Keratinocyte (primary cell): Measurements from ENCODE around the gene PLCH2. TPM values are rescaled to one million over a fixed set of nuclear protein-coding genes. Genes with fewer than 3 reads are reported as not detected.

Experiments used
- DNase-seq: peaks from one replicate; pipeline ENCODE4 v3.0.0-alpha.2; 2011; ENCODE audit warnings: low read depth, missing footprints, low spot score
- FAIRE-seq: peaks from 2 replicates; lab custom pipeline; 2011; peaks lifted over from hg19 to GRCh38; lab: Jason Lieb, UNC
- H2AFZ ChIP-seq: 2 replicates; pipeline ENCODE4 v1.6.0; 2012; ENCODE audit warnings: low read length, control low read depth, inconsistent platforms; ENCODE audit not compliant: control insufficient read depth
- H3K27ac ChIP-seq: 2 replicates; pipeline ENCODE4 v1.5.1; 2011; ENCODE audit warnings: low read length; ENCODE audit not compliant: control insufficient read depth, insufficient read depth
- H3K27me3 ChIP-seq: 3 replicates; pipeline ENCODE4 v1.6.0; 2011; ENCODE audit warnings: low read length; ENCODE audit not compliant: control insufficient read depth, insufficient read depth; ENCODE audit errors: extremely low read depth
- H3K36me3 ChIP-seq, 2 experiments: 2 replicates in 1 of 2; 3 replicates in 1 of 2; pipeline ENCODE4 v1.5.1; 2011; ENCODE audit warnings: low read length in 2 of 2, mild to moderate bottlenecking in 1 of 2; ENCODE audit not compliant: control insufficient read depth in 2 of 2, insufficient read depth in 2 of 2; ENCODE audit errors: extremely low read depth in 1 of 2
- H3K4me1 ChIP-seq: 3 replicates; pipeline ENCODE4 v1.5.1; 2011; ENCODE audit warnings: low read length; ENCODE audit not compliant: control insufficient read depth, insufficient read depth; ENCODE audit errors: extremely low read depth
- H3K4me2 ChIP-seq: 3 replicates; pipeline ENCODE4 v1.6.0; 2011; ENCODE audit warnings: low read depth, low read length; ENCODE audit not compliant: control insufficient read depth, insufficient read depth; ENCODE audit errors: extremely low read depth
- H3K4me3 ChIP-seq, 3 experiments: fragments of 200-600 bp in 1 of 3; sonication (generic) in 1 of 3; 2 replicates in 2 of 3; 3 replicates in 1 of 3; pipeline ENCODE4 v1.5.1; 2011 to 2016; ENCODE audit warnings: low read length in 3 of 3, mild to moderate bottlenecking in 3 of 3, control low read depth in 2 of 3, inconsistent platforms in 1 of 3, low read depth in 1 of 3, mixed read lengths in 1 of 3, mixed run types in 1 of 3, moderate library complexity in 1 of 3; ENCODE audit not compliant: control insufficient read depth in 2 of 3, insufficient read depth in 2 of 3; ENCODE audit errors: extremely low read depth in 1 of 3
- H3K79me2 ChIP-seq: 2 replicates; pipeline ENCODE4 v1.6.0; 2012; ENCODE audit warnings: low read length; ENCODE audit not compliant: control insufficient read depth, insufficient read depth
- H3K9ac ChIP-seq: 3 replicates; pipeline ENCODE4 v1.6.0; 2011; ENCODE audit warnings: low read length; ENCODE audit not compliant: control insufficient read depth, insufficient read depth; ENCODE audit errors: extremely low read depth
- H3K9me1 ChIP-seq: 3 replicates; pipeline ENCODE4 v1.6.0; 2011; ENCODE audit warnings: low read length; ENCODE audit not compliant: control insufficient read depth, insufficient read depth; ENCODE audit errors: extremely low read depth
- H3K9me3 ChIP-seq: 2 replicates; pipeline ENCODE4 v1.5.1; 2012; ENCODE audit warnings: low read depth, low read length; ENCODE audit not compliant: control insufficient read depth
- H4K20me1 ChIP-seq: 3 replicates; pipeline ENCODE4 v1.6.0; 2011; ENCODE audit warnings: low read length; ENCODE audit not compliant: control insufficient read depth, insufficient read depth; ENCODE audit errors: extremely low read depth
- CTCF ChIP-seq, 3 experiments: IDR thresholded peaks in 1 of 3; conservative IDR thresholded peaks in 1 of 3; optimal IDR thresholded peaks in 1 of 3; 2 replicates in 2 of 3; 3 replicates in 1 of 3; pipeline versions ENCODE3 to v1.5.1; 2011; ENCODE audit warnings: low read length in 3 of 3, mild to moderate bottlenecking in 3 of 3, moderate library complexity in 2 of 3, control low read depth in 1 of 3, inconsistent platforms in 1 of 3; ENCODE audit not compliant: insufficient read depth in 2 of 3; ENCODE audit errors: extremely low read depth in 1 of 3
- EZH2 ChIP-seq: IDR thresholded peaks from one replicate; pipeline ENCODE4 v1.6.1; 2012; ENCODE audit warnings: inconsistent platforms, mild to moderate bottlenecking, low read length, moderate library complexity
- dilution Hi-C: fragments of 300-500 bp; cut with MboI; formaldehyde crosslinking; loops from one replicate; pipeline ENCODE4 v1.7.0; 2020; ENCODE audit warnings: low sequenced_read_pairs; ENCODE audit not compliant: extremely low pct_ligation_motif_present
- polyA plus RNA-seq, 5 experiments: library from polyadenylated mRNA; depleted of rRNA in 3 of 5; stranded (reverse) in 3 of 5; stranded (forward) in 1 of 5; unstranded in 1 of 5; fragments of >200 nt; gene quantifications; 1 replicate in 1 of 5; 2 replicates in 3 of 5; 3 replicates in 1 of 5; pipeline versions ENCODE4 v1.2.1 to v1.2.3, GENCODE V29; 2011 to 2012; ENCODE audit warnings: missing spikeins in 2 of 5, low read depth in 1 of 5, low replicate concordance in 1 of 5

PLCH2 gene
- polyA plus RNA-seq, 1 donor (not counting 4 experiments of a cell fraction or from before 2014, with no cell fraction given): 57.4 TPM

DNA sequence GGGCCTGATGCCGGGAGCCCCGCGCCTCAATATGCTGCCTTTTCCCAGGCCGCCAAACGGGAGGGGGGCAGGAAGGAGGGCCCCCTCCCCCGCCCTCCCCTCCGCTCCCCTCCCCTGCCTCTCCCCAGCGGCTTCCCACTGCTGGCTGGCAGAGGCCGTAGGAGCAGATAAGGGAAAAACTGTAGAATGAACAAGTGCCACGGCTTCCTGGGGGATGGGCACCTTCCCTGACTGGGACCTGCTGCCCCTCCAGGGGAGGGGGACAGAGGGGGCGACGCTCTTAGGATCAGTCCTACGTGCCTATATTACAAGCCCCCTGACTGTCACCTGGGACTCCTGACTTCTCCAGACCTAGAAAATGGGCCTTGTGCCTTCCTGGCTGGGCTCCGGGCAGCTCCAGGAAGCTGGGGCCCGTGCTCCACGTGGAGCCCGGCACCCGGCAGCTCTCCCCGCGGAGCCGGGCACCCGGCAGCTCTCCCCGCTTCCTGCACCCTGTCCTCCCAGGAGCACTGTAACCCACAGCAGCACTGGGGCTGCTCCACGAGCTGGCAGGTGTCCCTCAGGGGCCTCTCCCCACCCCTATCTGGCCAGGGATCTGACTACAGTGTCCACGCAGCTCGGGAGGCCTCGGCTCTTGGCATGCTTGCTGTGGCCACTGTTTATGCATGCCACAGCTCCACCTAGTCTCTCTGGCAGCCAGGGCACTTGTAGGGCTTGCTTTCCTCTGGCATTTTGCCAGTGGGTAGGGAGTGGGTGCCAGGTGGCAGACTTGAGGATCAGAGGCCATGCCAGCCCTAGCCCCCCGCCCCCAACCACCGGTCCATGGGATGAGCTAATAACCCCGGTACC lies 54.6 kb downstream of the PLCH2 start:
- H3K4me2 ChIP-seq: peak overlapping the region; percentile 32
- H3K27me3 ChIP-seq: no peaks in the 10 kb centered on the region

DNA sequence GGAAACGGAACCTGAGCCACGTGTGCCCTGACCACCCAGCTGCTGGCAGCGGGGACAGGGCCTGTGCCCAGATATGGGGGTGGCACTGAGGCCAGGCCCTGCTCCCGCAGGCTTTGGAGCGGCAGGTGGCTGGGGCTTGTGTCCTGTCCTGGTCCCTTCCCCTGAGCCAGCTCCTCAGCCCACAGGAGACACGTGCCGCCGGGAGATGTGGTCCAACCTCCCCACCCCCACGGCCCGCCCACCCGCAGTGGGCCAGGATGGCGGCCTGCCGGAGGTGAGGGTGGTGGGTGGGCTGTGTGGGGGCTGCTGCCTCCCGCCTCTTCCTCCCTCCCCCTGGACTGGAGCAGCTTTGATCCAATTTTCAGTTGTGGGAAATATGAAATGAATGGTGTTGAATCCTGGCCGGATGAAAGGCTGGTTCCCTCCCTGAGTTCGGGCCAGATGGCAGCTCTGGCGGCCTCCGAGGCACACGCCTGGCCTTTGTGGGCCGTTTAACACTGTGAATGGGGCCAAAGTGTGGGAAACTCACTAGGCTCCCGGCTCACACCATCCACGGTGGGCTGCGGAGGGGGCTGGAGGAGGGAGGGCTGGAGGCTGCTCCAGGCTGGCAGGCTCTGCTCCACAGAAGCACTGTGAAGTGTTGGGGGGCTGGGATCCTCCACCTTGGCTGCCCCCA lies 56.5 kb downstream of the PLCH2 start:
- H3K27me3 ChIP-seq: no peaks in the 10 kb centered on the region

More for the DNA sequence above, 54.6 kb downstream of the PLCH2 start:
- Histone ChIP-seq H2AFZ (peak overlapping the region; percentile 74), H3K9me3 (no peaks in the 10 kb centered on the region), H4K20me1 (no peaks in the 10 kb centered on the region), H3K4me3 (no peak overlapping the region), H3K27ac (no peak overlapping the region), H3K36me3 (no peaks in the 10 kb centered on the region), H3K79me2 (peaks cover 2% of the 10 kb centered on the region), H3K9ac (peak overlapping the region; percentile 37), H3K9me1 (no peaks in the 10 kb centered on the region), H3K4me1 (peaks cover 71% of the 10 kb centered on the region)
- dilution Hi-C loops: no loop called here
- TF ChIP-seq EZH2: no peak
- no peak for TF ChIP-seq CTCF (optimal IDR thresholded peaks at IDR 0.05 in 1 of 3, IDR thresholded peaks at IDR 0.05 in 1 of 3, conservative IDR thresholded peaks at IDR 0.05 in 1 of 3; ENCODE audit: extremely low read depth in 1 of 3, insufficient read depth in 2 of 3, low read length in 3 of 3)
- no peak for DNase-seq
- no peak for FAIRE-seq

More for the DNA sequence above, 56.5 kb downstream of the PLCH2 start:
- peak overlapping the region; percentile 68 for H3K4me2 ChIP-seq
- no peaks in the 10 kb centered on the region for H4K20me1 ChIP-seq
- H3K79me2 ChIP-seq: no peaks in the 10 kb centered on the region
- H2AFZ ChIP-seq: peak overlapping the region; percentile 10
- peaks cover 77% of the 10 kb centered on the region for H3K4me1 ChIP-seq
- no peaks in the 10 kb centered on the region for H3K36me3 ChIP-seq
- no peaks in the 10 kb centered on the region for H3K9me3 ChIP-seq
- dilution Hi-C loops: no loop called here
- no peak for TF ChIP-seq EZH2
- TF ChIP-seq CTCF (optimal IDR thresholded peaks at IDR 0.05 in 1 of 3, IDR thresholded peaks at IDR 0.05 in 1 of 3, conservative IDR thresholded peaks at IDR 0.05 in 1 of 3; ENCODE audit: extremely low read depth in 1 of 3, insufficient read depth in 2 of 3, low read length in 3 of 3): no peak
- no peak for DNase-seq
- FAIRE-seq: peak; percentile 41
- no peaks in the 10 kb centered on the region for H3K9me1 ChIP-seq
- H3K4me3 ChIP-seq: no peak overlapping the region
- peak overlapping the region; percentile 80 for H3K27ac ChIP-seq
- peak overlapping the region; percentile 65 for H3K9ac ChIP-seq
